GM12891 (cell line): ENCODE measurements around the gene ART4.

Experiments
- PAX5 ChIP-seq: IDR thresholded peaks from 2 replicates; pipeline ENCODE4 v1.6.1; 2011; ENCODE audit warnings: low read length, moderate library complexity, mild to moderate bottlenecking; ENCODE audit not compliant: insufficient read depth, severe bottlenecking
- POLR2A ChIP-seq: IDR thresholded peaks from 2 replicates; pipeline ENCODE4 v1.6.1; 2011; ENCODE audit warnings: low read depth, low read length, control low read depth
- POLR2AphosphoS5 ChIP-seq: IDR thresholded peaks from 2 replicates; pipeline ENCODE4 v1.6.1; 2011; ENCODE audit warnings: low read depth, low read length, control low read depth
- POU2F2 ChIP-seq: IDR thresholded peaks from 2 replicates; pipeline ENCODE4 v1.6.1; 2011; ENCODE audit warnings: low read depth, mild to moderate bottlenecking, control low read depth, low read length, moderate library complexity
- SPI1 ChIP-seq: IDR thresholded peaks from 2 replicates; pipeline ENCODE4 v1.6.1; 2011; ENCODE audit warnings: low read depth, low read length, control low read depth
- TAF1 ChIP-seq: IDR thresholded peaks from 2 replicates; pipeline ENCODE4 v1.6.1; 2011; ENCODE audit warnings: low read depth, low read length, control low read depth

- TF ChIP-seq POLR2AphosphoS5 (no peak), POLR2A (no peak), POU2F2 (no peak), PAX5 (no peak), TAF1 (no peak), SPI1 (no peak)
These were observed 25.7 kb upstream of the ART4 start for GRCh38 chr12:14868916-14869506.
